OCI-LY3 (cell line): Measurements from ENCODE around the gene SMTNL2.
"Not testable (repeated sequence)": the region's sequence is repeated elsewhere in the genome, so short reads cannot be mapped to it uniquely, and the experiment has no call there.

ENCODE experiments used
- H2AFZ ChIP-seq: fragments of 200-600, 300-600 bp; shearing (Covaris generic); 2 replicates; pipeline ENCODE4 v1.6.0; 2014; ENCODE audit warnings: antibody characterized with exemption, low read depth, low read length
- H3K27ac ChIP-seq: fragments of 200-600, 300-600 bp; sonication (generic); 2 replicates; pipeline ENCODE4 v1.5.1; 2014; ENCODE audit warnings: mild to moderate bottlenecking, low read length, moderate library complexity, mixed read lengths
- H3K27me3 ChIP-seq: fragments of 200-600, 300-600 bp; sonication (generic); 2 replicates; pipeline ENCODE4 v1.6.1; 2014; ENCODE audit warnings: low read depth, low read length, mixed read lengths
- H3K36me3 ChIP-seq: fragments of 200-600, 300-600 bp; sonication (generic); replicated peaks from 2 replicates; pipeline ENCODE3; 2014; ENCODE audit warnings: low read depth, low read length, mixed read lengths
- H3K4me1 ChIP-seq: fragments of 300-600, 200-600 bp; sonication (generic); 2 replicates; pipeline ENCODE4 v1.6.1; 2014; ENCODE audit warnings: low read length, mixed read lengths
- H3K4me2 ChIP-seq: fragments of 200-600, 300-600 bp; sonication (generic); 2 replicates; pipeline ENCODE4 v1.6.1; 2014; ENCODE audit warnings: low read length, mixed read lengths
- H3K4me3 ChIP-seq: fragments of 300-600, 200-600 bp; sonication (generic); 2 replicates; pipeline ENCODE4 v1.5.1; 2014; ENCODE audit warnings: antibody characterized with exemption, mild to moderate bottlenecking, low read length, moderate library complexity
- H3K79me2 ChIP-seq: fragments of 300-600, 200-600 bp; shearing (Covaris generic); 2 replicates; pipeline ENCODE4 v1.6.1; 2014; ENCODE audit warnings: mild to moderate bottlenecking, low read length, mixed read lengths
- H3K9ac ChIP-seq: fragments of 300-600, 200-600 bp; shearing (Covaris generic); 2 replicates; pipeline ENCODE4 v1.6.0; 2014; ENCODE audit warnings: mild to moderate bottlenecking, low read length, moderate library complexity
- H3K9me3 ChIP-seq: fragments of 200-600, 300-600 bp; shearing (Covaris generic); 2 replicates; pipeline ENCODE4 v1.6.1; 2014; ENCODE audit warnings: low read length, mixed read lengths; ENCODE audit not compliant: insufficient read depth
- H4K20me1 ChIP-seq: fragments of 200-600, 300-600 bp; sonication (generic); 2 replicates; pipeline ENCODE4 v1.6.1; 2016; ENCODE audit warnings: low read length, mixed read lengths; ENCODE audit not compliant: insufficient read depth
- CTCF ChIP-seq: fragments of 200-600, 300-600 bp; sonication (generic); IDR thresholded peaks from 2 replicates; pipeline ENCODE4 v1.5.1; 2014; ENCODE audit warnings: antibody characterized with exemption, low read length, low read depth
- EZH2phosphoT487 ChIP-seq: fragments of 200-600 bp; shearing (Covaris generic); IDR thresholded peaks from 2 replicates; pipeline ENCODE4 v1.6.1; 2018; ENCODE audit warnings: antibody characterized with exemption, mixed run types, low read depth

Gene SMTNL2

GRCh38 chr17:4636474-4637100, 52.3 kb downstream of the SMTNL2 start:
- Histone ChIP-seq H4K20me1 (no peaks in the 10 kb centered on the region), H3K9ac (peak overlapping the region; percentile 43), H3K36me3 (no peaks in the 10 kb centered on the region), H3K4me1 (peaks cover 22% of the 10 kb centered on the region), H3K27me3 (no peaks in the 10 kb centered on the region), H3K27ac (peak overlapping the region; percentile 50), H3K4me3 (peak overlapping the region; percentile 73), H3K4me2 (peak overlapping the region; percentile 97), H2AFZ (no peak overlapping the region), H3K9me3 (no peaks in the 10 kb centered on the region), H3K79me2 (no peaks in the 10 kb centered on the region)
- TF ChIP-seq CTCF (no peak), EZH2phosphoT487 (no peak)

GRCh38 chr17:4638766-4639165, 54.4 kb downstream of the SMTNL2 start:
- H3K4me1 ChIP-seq = peaks cover 22% of the 10 kb centered on the region
- not testable (repeated sequence) for H3K4me3 ChIP-seq, H3K36me3 ChIP-seq, H3K27me3 ChIP-seq, H4K20me1 ChIP-seq, H3K9me3 ChIP-seq, H3K79me2 ChIP-seq, H3K9ac ChIP-seq, H3K27ac ChIP-seq, H2AFZ ChIP-seq, H3K4me2 ChIP-seq

DNA sequence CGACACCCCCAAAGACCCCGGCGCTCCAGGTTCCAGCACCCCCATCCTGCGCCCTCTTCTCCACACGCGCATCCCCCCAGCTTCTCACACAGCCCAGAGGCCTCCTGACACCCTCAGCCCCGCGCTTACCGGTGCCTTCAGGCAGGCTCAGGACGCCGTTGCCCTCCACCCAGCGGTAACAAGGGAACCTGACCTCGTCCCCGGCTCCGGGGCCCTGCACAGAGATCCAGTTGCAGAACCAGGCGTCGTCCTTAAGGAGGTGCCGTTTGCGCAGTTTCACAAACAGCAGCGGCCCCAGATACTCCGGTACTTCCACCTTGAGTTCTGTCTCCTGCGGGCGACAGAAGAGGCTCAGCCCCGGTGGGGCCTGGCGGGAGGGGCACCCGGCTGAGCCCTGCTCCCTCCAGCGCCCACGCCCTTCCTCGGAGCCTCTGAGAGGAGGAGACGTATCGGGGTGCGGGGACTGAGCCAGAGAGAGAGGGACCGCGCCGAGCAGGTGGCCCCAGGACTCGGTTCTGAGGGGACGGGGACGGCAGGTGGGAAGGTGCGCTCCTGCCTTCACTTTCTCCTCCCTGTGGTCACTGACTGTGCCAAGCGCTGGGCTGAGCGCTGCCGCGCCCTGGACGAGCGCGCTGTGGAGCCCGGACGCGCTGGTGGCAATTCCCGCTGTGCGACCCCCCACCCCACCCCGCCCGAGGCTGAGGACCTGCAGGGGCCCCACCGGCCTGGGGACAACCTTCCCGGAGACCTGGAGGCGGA, 55.2 kb downstream of the SMTNL2 start:
- H3K4me2 ChIP-seq, H3K9ac ChIP-seq, H3K27me3 ChIP-seq, H4K20me1 ChIP-seq, H3K36me3 ChIP-seq, H3K9me3 ChIP-seq, H3K27ac ChIP-seq, H3K79me2 ChIP-seq, H2AFZ ChIP-seq: not testable (repeated sequence)
- Histone ChIP-seq H3K4me1 (peaks cover 22% of the 10 kb centered on the region), H3K4me3 (peak overlapping the region; percentile 51; the same call in 1 of the 2 replicates)

DNA sequence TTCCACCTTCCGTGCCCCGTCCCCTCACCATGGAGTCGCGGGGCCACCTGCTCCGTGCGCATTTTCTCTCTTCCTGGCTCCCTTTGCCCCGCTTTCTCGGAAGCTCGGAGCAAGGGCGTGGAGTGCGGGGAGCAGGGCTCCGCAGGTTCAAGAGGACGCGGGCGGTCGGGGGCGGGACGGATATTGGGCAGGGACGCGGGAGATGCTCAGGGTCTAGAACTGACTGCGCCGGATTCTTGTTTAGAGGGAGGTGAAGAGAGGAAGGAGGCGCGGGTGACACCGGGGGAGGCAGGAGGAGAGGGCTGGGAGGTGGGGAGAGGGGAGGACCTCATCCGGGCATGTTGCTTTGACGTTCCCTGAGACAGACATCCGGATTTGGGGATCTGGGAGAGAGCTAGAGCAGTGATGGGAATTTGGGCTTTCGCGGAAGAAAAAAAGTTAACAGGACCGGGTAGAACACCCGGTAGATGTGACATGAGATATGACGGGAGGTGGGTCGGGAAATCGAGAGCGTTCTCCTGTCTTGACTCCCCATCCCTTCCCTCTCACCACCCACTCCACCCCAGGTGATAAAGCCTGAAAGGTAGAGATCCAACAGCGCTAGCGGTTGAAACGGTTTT, 56.4 kb downstream of the SMTNL2 start:
- H3K4me3 ChIP-seq, H3K27ac ChIP-seq, H3K4me2 ChIP-seq, H3K9me3 ChIP-seq, H3K36me3 ChIP-seq, H3K27me3 ChIP-seq, H3K79me2 ChIP-seq, H2AFZ ChIP-seq, H4K20me1 ChIP-seq, H3K9ac ChIP-seq: not testable (repeated sequence)
- H3K4me1 ChIP-seq = peaks cover 15% of the 10 kb centered on the region

- no peak within 1 kb of the TSS for H2AFZ ChIP-seq
Observed at GRCh38 chr17:4641297-4642195, 57.2 kb downstream of the SMTNL2 start, which contains the start of gene ALOX15. ALOX15 (minus strand) TSS chr17:4641678; CDS start chr17:4641651, 27 bp downstream.

More at GRCh38 chr17:4641297-4642195, 57.2 kb downstream of the SMTNL2 start, which contains the start of gene ALOX15:
- TF ChIP-seq CTCF (no peak), EZH2phosphoT487 (no peak)
- no peaks in the 10 kb centered on the region for H4K20me1 ChIP-seq
- no peaks in the 10 kb centered on the region for H3K79me2 ChIP-seq
- H3K4me1 ChIP-seq = peaks cover 13% of the 10 kb centered on the region
- no peak within 1 kb of the TSS for H3K9ac ChIP-seq
- no peak within 1 kb of the TSS for H3K4me3 ChIP-seq
- no peaks in the 10 kb centered on the region for H3K27me3 ChIP-seq
- no peak within 1 kb of the TSS for H3K27ac ChIP-seq
- H3K9me3 ChIP-seq = no peaks in the 10 kb centered on the region
- H3K4me2 ChIP-seq = no peak within 1 kb of the TSS
- no peaks in the 10 kb centered on the region for H3K36me3 ChIP-seq
